Kidney capillary endothelial cell (primary cell): Measurements from ENCODE around the gene CCDC18.

ENCODE experiments used
- DNase-seq: peaks from one replicate; pipeline ENCODE4 v3.0.0-alpha.2; 2018; ENCODE audit warnings: low spot score

CCDC18 gene

DNA sequence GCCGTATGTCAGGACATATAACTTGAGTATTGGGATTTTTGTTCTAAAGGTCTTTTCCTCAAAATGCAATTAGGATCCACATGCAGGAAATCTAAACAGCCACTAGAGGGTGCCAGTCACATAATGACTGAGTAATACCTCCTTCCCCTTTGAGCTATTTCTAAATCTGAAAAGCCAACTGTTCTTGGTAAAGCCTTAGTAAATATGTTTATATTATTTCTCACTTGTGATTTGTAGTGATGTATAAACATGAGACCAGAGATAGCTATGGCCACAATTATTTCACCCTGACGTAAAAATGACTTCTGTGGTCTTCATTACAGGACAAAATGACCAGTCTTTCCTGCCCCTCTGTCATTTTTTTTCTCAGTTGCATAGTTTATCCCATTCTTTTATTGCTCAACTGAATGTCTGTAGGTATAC lies 124.2 kb downstream of the CCDC18 start:
- peak; percentile 63 for DNase-seq

- no peak for DNase-seq
Measured at GRCh38 chr1:93306920-93307319, 126.4 kb downstream of the CCDC18 start.

GRCh38 chr1:93313026-93313425 lies 132.5 kb downstream of the CCDC18 start:
- DNase-seq = no peak

- DNase-seq = no peak
Measured at GRCh38 chr1:93317207-93317606, 136.7 kb downstream of the CCDC18 start.

DNA sequence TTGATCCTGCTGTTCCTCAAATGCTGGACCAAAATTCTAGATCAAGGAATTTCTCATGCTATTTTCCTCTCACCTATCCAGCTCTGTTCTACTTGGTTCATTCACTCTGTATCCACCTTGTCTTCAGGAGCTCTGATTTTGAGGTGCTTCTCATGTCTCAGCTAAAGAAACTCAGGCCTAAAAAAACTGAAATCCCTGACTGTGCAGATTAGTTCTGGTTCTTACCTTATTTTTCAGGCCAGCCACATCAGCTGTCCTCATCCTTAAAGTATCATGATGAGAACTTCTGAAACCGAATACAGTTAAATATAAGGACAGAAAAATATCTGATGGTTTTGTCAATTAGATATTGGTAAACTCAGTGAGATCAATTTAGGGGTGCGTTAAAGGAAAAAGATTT lies 137.4 kb downstream of the CCDC18 start:
- no peak for DNase-seq

GRCh38 chr1:93321720-93322119 lies 141.2 kb downstream of the CCDC18 start:
- DNase-seq = no peak

DNA sequence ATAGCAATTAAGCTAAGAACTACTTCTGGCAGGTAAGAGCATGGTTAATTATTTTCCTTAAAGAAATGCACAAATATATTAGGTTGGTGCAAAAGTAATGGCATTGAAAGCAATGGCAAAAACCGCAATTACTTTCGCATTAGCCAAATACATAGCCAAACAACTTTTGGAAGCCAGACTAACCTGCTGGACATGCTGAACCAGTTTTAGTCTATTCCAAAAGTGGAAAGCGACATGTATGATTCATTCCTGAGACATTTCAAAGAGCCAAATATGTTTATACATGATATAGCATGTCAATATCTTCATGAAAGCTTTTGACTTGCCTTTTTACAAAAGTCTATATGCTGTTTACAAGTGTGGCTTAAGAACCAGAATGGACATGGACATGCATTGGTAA lies 141.8 kb downstream of the CCDC18 start:
- no peak for DNase-seq

DNA sequence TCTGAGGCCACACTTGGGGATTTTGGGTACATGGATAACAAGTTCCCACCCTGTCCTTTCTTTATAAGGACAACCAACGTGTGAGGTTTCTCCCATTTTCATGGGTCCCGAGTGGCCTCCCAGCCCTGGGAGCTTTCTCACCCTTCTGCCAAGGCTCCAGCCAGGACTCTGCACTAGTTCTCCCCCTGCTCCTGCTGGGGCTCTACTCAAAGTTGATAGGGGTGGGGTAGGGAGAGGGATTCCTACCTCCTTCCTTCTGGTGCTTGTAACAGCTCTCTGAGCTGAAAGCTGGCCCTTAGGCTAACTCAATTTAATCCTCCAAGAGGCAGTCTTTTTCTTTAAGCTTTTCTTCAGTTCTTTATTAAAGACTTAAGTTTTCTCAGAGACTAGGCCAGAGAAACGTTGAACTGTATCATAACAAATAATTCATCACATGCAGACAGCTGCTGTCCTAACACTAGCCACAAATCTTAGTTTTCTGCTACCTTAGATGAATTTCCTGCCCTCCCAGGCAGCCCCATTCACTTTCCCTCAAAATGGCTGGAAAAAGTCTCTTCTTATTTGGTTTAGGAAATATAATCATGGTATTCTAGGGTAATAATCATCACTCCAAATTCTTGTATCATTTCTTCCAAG lies 142.8 kb downstream of the CCDC18 start:
- no peak for DNase-seq

- no peak for DNase-seq
Measured at GRCh38 chr1:93324486-93325464, 144.3 kb downstream of the CCDC18 start.
